Cardiac septum (tissue), 1 donor: Measurements from ENCODE around the gene TRIM62. TPM values are rescaled to one million over a fixed set of nuclear protein-coding genes. Genes with fewer than 3 reads are reported as not detected.
A peak's percentile ranks its signal among the peaks of the same experiment; 100 is the strongest.
"Not testable (repeated sequence)": the region's sequence is repeated elsewhere in the genome, so short reads cannot be mapped to it uniquely, and the experiment has no call there.

ENCODE experiments used
- DNase-seq: peaks from one replicate; pipeline ENCODE4 v3.0.0-alpha.2; 2020; ENCODE audit warnings: low spot score
- intact Hi-C: fragments of 100-400 bp; cut with DNase I; formaldehyde crosslinking; loops from one replicate; pipeline ENCODE4 v1.14.0; 2022
- total RNA-seq: library from RNA; stranded (reverse); fragmentation: NEBNext Ultra II Directional; extraction: Animal tissue kit (Norgen Biotek cat#: 25700); gene quantifications from one replicate; pipeline ENCODE4 v1.2.1, GENCODE V29; 2021
- donor health status: DM: no; HTN: no; CAD: no.

The TRIM62 gene
- total RNA-seq, 1 donor from 2014 or later: 3.5 TPM

- intact Hi-C loops: no loop called here
- no peak for DNase-seq
These were observed 61.2 kb downstream of the TRIM62 start for GRCh38 chr1:33120436-33121231.

- intact Hi-C loops: no loop called here
These were observed 62.2 kb downstream of the TRIM62 start for GRCh38 chr1:33119532-33120217.

DNA sequence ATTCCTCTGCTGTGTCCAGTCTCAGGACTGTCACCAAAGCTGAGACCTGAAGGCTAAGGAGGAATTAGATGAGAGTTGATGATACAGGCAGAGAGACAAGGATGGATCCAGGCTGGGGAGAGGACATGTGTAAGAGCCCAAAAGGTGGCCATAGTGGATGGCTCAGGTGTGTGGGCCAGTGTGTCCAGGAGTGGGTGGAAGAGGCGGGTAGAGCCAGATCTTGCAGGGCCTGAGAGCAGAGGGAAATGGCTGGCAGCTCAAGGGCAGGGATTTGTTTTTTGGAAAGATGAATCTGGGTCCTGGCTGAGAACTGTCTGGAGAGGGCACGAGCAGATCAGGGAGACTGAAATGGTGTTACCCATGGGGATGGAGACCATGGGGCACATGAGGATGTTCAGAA lies 62.8 kb downstream of the TRIM62 start:
- DNase-seq: no peak
- intact Hi-C loops: no loop called here

More at GRCh38 chr1:33119532-33120217, 62.2 kb downstream of the TRIM62 start:
- no peak for DNase-seq

- intact Hi-C loops: no loop called here
- no peak for DNase-seq
These were observed 63.6 kb downstream of the TRIM62 start for GRCh38 chr1:33118274-33118673.

DNA sequence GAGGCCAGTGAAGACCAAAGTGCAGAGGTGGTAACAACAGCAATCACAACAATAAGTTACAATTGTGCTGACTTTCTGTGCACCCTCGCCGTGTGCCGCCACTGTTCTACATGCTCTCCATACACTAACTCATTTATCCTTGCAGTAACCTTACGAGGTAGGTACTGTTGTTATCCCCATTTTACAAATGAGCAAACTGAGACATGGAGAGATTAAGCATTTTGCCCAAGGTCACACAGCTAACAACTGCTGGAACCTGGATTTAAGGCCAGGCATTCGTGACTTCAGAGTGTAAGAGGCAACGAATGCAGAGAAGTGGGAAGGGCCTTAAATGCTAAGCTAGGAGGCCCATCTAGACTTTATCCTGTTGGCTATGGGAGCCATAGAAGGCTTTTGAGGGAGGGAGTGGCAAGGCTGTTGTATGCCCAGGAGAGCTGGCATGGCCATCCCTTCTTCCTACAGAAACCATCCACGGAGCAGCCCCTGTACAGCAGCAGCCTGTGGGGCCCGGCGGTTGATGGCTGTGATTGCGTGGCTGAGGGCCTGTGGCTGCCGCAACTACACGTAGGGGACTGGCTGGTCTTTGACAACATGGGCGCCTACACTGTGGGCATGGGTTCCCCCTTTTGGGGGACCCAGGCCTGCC lies 64.3 kb downstream of the TRIM62 start:
- intact Hi-C loops: no loop called here

GRCh38 chr1:33111965-33112364 lies 69.9 kb downstream of the TRIM62 start:
- intact Hi-C loops: no loop called here
- no peak for DNase-seq

More for the DNA sequence above, 64.3 kb downstream of the TRIM62 start:
- no peak for DNase-seq

GRCh38 chr1:33110477-33110876 lies 71.4 kb downstream of the TRIM62 start:
- intact Hi-C loops: no loop called here
- DNase-seq: no peak

DNA sequence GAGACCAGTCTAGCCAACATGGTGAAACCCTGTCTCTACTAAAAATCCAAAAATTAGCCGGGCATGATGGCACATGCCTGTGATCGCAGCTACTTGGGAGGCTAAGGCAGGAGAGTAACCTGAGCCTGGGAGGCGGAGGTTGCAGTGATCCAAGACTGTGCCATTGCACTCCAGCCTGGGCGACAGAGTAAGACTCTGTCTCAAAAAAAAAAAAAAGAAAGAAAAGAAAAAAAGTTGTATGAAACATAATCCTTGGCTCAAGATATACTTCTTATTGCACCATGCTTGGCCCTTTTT lies 81.8 kb downstream of the TRIM62 start:
- intact Hi-C loops, DNase-seq: not testable (repeated sequence)

GRCh38 chr1:33099290-33100118 lies 82.3 kb downstream of the TRIM62 start:
- DNase-seq: peak; percentile 82
- intact Hi-C loops: loop anchor here (10.0 kb wide), 1 partner anchor 515 kb away; no protein-coding TSS in a partner anchor

DNA sequence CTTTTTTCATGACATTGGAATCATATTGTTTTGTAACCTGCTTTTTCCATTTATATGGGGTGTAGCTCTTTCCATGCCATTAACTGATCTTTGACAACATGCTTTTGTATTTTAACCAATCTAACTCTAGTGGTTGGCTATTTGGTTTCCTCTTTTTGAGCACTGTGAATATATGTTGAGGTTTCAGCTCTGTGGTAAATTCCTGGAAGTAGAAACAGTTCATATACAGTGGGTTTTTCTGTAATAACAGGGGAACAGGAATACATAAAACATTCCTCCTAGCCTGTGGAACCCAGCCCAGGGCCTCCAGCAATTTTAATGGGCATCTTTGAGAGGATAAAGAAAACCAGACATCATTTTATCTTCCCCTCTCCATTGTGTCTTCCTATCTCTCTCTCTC lies 83.5 kb downstream of the TRIM62 start:
- intact Hi-C loops: loop anchor here (10.0 kb wide), 1 partner anchor 516 kb away; no protein-coding TSS in a partner anchor
- DNase-seq: no peak

- intact Hi-C loops: loop anchor here (10.0 kb wide), 1 partner anchor 517 kb away; no protein-coding TSS in a partner anchor
These were observed 84.1 kb downstream of the TRIM62 start for GRCh38 chr1:33097762-33098161.

DNA sequence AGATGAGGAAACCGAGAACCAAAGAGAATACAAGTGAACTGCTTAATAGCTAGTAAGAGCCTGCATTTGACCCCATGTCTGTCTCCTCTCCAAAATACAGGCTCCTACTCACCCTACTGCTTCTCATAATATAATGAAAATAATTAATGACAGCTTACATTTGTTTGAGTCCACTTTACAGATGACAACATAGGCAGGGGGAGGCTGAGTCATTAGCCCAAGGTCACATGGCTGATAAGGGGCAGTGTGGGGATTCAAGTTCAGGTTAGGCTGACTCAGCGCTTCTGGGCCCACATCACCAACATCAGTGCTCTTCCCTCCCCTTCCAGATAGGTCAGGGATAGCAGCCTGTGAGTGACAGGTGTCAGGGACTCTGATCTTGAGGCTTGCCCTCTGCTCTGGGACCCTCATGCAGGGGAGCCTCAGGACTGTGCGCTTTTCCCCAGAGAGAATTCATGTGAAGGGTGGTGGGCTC lies 84.7 kb downstream of the TRIM62 start:
- intact Hi-C loops: loop anchor here (10.0 kb wide), 1 partner anchor 518 kb away; no protein-coding TSS in a partner anchor

More at GRCh38 chr1:33097762-33098161, 84.1 kb downstream of the TRIM62 start:
- DNase-seq: no peak

DNA sequence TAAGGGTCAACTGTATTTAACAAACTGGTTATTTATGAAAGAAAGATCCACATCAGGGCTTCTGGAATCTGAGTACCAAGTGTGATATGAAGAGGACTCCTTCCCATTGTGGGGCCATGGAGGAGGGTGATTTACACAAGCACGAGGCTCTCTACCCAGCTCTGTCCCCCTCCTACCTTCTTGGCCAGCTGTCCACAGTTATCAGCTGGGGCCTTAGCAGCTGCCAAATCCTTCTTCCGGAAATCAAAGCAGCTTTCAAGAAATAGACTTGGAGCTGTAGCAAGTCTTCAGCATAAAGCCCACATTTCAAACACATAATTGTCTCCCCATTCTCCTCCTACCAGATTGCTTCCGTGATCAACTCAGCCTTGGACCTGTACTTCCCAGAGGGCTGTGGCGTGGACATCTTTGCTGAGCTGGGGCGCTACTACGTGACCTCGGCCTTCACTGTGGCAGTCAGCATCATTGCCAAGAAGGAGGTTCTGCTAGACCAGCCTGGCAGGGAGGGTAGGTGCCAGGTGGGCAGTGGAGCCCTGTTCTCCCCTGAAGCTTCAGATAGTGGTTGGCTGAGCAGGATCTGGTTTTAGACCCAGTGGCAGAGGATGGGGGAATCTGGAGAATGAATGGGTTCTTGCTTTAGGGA lies 85.4 kb downstream of the TRIM62 start:
- DNase-seq: no peak
- intact Hi-C loops: loop anchor here (10.0 kb wide), 1 partner anchor 518 kb away; no protein-coding TSS in a partner anchor

More for the DNA sequence above, 84.7 kb downstream of the TRIM62 start:
- DNase-seq: no peak

Other genes with a start within 250 kb of the TRIM62 start
- gene RNF19B, start 217.2 kb downstream of the TRIM62 start, total RNA-seq: 17.5 TPM
- 99.8 TPM for gene AK2, start 145.2 kb downstream of the TRIM62 start, total RNA-seq
- 5.8 TPM for gene AZIN2, start 100.9 kb downstream of the TRIM62 start, total RNA-seq
- 30.3 TPM for gene ZNF362, start 74.4 kb upstream of the TRIM62 start, total RNA-seq
- gene A3GALT2, start 139.1 kb upstream of the TRIM62 start, total RNA-seq: not detected
- 101 TPM for gene PHC2, start 249.1 kb upstream of the TRIM62 start, total RNA-seq